GM18507 (cell line): Measurements from ENCODE around the gene RBM33.

Source experiments
- DNase-seq: peaks from one replicate; pipeline ENCODE4 v3.0.0; 2011; ENCODE audit warnings: low read depth; ENCODE audit not compliant: insufficient read length; ENCODE audit errors: extremely low spot score
- FAIRE-seq: peaks from 2 replicates; lab custom pipeline; 2011; peaks lifted over from hg19 to GRCh38; lab: Jason Lieb, UNC

RBM33 gene

GRCh38 chr7:155759740-155760430 is 115.4 kb downstream of the RBM33 start:
- no peak for FAIRE-seq

GRCh38 chr7:155761162-155761561 is 116.7 kb downstream of the RBM33 start:
- FAIRE-seq = no peak
- DNase-seq = no peak

More at GRCh38 chr7:155759740-155760430, 115.4 kb downstream of the RBM33 start:
- DNase-seq = no peak

- no peak for FAIRE-seq
- DNase-seq = no peak
Measured at GRCh38 chr7:155762036-155762435, 117.6 kb downstream of the RBM33 start.

GRCh38 chr7:155762655-155763054 is 118.2 kb downstream of the RBM33 start:
- DNase-seq (no peak), FAIRE-seq (no peak)

- FAIRE-seq (no peak), DNase-seq (no peak)
Measured at GRCh38 chr7:155763122-155763521, 118.7 kb downstream of the RBM33 start.

- DNase-seq (no peak), FAIRE-seq (no peak)
Measured at GRCh38 chr7:155763691-155764437, 119.4 kb downstream of the RBM33 start.

- DNase-seq = no peak
- FAIRE-seq = no peak
Measured at GRCh38 chr7:155764438-155764793, 120.0 kb downstream of the RBM33 start.

GRCh38 chr7:155765458-155765857 is 121.0 kb downstream of the RBM33 start:
- DNase-seq (no peak), FAIRE-seq (no peak)

- FAIRE-seq = no peak
- DNase-seq = no peak
Measured at GRCh38 chr7:155766386-155766785, 121.9 kb downstream of the RBM33 start.

- DNase-seq (no peak), FAIRE-seq (no peak)
Measured at GRCh38 chr7:155766966-155767916, 122.8 kb downstream of the RBM33 start.

GRCh38 chr7:155769701-155770100 is 125.2 kb downstream of the RBM33 start:
- DNase-seq (no peak), FAIRE-seq (no peak)

GRCh38 chr7:155770241-155770640 is 125.8 kb downstream of the RBM33 start:
- DNase-seq = no peak
- FAIRE-seq = no peak

- FAIRE-seq (no peak), DNase-seq (no peak)
Measured at GRCh38 chr7:155773531-155773930, 129.1 kb downstream of the RBM33 start.

- FAIRE-seq (no peak), DNase-seq (no peak)
Measured at GRCh38 chr7:155774947-155775346, 130.5 kb downstream of the RBM33 start.

GRCh38 chr7:155775691-155776090 is 131.2 kb downstream of the RBM33 start:
- FAIRE-seq (no peak), DNase-seq (no peak)

- DNase-seq (no peak), FAIRE-seq (no peak)
Measured at GRCh38 chr7:155776606-155777005, 132.1 kb downstream of the RBM33 start.

- FAIRE-seq (no peak), DNase-seq (no peak)
Measured at GRCh38 chr7:155778349-155778748, 133.9 kb downstream of the RBM33 start.

- FAIRE-seq (no peak), DNase-seq (no peak)
Measured at GRCh38 chr7:155780884-155781283, 136.4 kb downstream of the RBM33 start.

- FAIRE-seq = no peak
- DNase-seq = no peak
Measured at GRCh38 chr7:155781433-155781832, 137.0 kb downstream of the RBM33 start.

- FAIRE-seq = no peak
- no peak for DNase-seq
Measured at GRCh38 chr7:155782466-155782865, 138.0 kb downstream of the RBM33 start.
